ENCODE results near the gene CHD9. TPM values are rescaled to one million over a fixed set of nuclear protein-coding genes. Genes with fewer than 3 reads are reported as not detected.
A peak's percentile ranks its signal among the peaks of the same experiment; 100 is the strongest.

CHD9 gene
- total RNA-seq, 2 donors from 2014 or later, result 56.3 to 62.6 TPM

DNA sequence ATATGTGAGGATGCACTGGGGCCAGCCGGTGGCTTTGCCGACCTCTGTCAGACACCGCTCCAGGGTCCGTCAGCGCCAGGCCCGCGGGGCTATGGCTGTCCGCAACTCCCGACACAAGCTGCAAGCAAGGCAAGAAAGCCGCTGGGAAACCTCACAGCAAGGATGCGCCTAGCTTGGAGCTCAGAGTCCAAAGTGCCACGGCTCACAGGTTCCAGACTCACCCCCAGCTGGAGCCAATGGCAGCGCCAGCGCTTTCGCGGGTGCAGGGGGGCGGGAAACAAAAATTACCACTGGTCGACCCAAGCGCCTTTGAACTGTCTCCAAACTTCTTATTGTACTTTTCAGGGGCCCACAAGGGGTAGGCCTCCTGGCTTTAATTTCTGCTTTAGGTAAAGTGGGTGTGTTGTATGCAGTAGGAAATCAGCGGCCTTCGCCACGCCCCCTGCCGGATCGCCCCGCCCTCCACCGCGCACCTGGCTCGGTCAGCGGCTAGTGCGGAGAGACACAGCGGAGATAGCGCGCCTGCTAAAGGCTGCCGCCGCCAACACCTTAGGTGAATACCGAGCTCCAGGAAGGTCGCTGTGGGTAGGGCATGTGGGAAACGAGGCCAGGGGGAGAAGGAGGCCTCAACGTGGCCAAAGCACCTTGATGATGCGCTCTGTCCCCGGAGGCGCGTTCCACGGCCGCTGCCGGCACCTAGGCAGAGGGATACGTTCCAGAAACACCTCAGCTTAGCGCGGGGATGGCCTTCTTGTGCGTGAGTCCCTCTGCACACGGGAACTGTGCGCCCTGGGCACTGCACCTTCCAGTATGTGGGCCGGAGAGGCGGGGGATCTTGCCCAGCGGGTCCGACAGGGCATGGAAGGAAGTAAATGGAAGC is 318.4 kb downstream of the CHD9 start:
- Histone ChIP-seq H3K27ac (peak overlapping the region; percentile 56 to 68), H3K36me3 (no peaks in the 10 kb centered on the region), H3K4me3 (peak overlapping the region; percentile 30 to 42), H3K27me3 (replicated peaks; ENCODE audit: insufficient read depth) (no peaks in the 10 kb centered on the region), H3K4me1 (replicated peaks) (no peaks in the 10 kb centered on the region), H3K9me3 (no peaks in the 10 kb centered on the region)
- 23% methylated on average over 56 of the region's 56 CpGs for WGBS
- peak; percentile 17 for TF ChIP-seq POLR2AphosphoS5 (IDR thresholded peaks at IDR 0.05)
- TF ChIP-seq CTCF (IDR thresholded peaks at IDR 0.05), result peak in 2 of 4 experiments; percentile 25 to 35
- peak; percentile 32 for TF ChIP-seq POLR2A (IDR thresholded peaks at IDR 0.05)
- DNase-seq (ENCODE audit: low spot score), result peak; percentile 66
- intact Hi-C loops (cut with DNase I), result no loop called here

DNA sequence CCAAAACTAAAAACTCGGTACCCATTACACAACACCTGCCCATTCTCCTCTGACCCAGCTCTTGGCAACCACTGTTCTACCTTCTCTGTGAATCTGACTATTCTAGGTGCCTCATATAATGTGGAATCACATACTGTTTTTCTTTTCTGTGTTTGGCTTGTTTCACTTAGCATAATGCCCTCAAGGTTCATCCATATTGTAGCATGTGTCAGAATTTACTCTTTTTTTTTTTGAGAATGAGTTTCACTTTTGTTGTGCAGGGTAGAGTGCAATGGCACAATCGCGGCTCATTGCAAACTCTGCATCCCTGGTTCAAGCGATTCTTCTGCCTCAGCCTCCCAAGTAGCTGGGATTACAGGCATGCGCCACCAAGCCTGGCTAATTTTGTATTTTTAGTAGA is 320.0 kb downstream of the CHD9 start:
- TF ChIP-seq CTCF (IDR thresholded peaks at IDR 0.05), result no peak
- no peak for TF ChIP-seq POLR2A (IDR thresholded peaks at IDR 0.05)
- TF ChIP-seq POLR2AphosphoS5 (IDR thresholded peaks at IDR 0.05), result no peak
- H3K27ac ChIP-seq, result no peak overlapping the region
- no peaks in the 10 kb centered on the region for H3K4me1 ChIP-seq (replicated peaks)
- intact Hi-C loops (cut with DNase I), result no loop called here
- H3K4me3 ChIP-seq, result no peak overlapping the region
- WGBS, result 95% methylated on average over 5 of the region's 5 CpGs
- no peaks in the 10 kb centered on the region for H3K9me3 ChIP-seq
- DNase-seq (ENCODE audit: low spot score), result no peak
- no peaks in the 10 kb centered on the region for H3K36me3 ChIP-seq
- H3K27me3 ChIP-seq (replicated peaks; ENCODE audit: insufficient read depth), result no peaks in the 10 kb centered on the region

DNA sequence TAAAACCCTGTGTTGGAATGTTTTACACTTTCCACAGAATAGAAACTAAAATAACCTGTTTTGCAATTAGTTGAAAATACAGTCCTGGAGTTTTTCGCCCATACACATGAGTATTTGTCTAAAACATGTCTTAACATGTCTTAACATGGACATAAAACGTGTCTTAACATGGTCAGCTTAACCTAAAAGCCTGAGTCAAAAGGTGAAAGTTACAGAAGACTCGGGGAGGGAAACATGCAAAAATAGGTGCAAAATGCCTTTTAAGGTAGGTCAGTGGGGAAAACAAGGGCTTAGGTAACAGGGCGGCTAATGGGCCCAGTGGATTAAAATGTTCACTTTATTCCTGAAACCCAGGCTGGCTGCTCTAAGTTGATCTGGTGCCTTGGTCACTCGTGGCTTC is 323.3 kb downstream of the CHD9 start:
- no peak overlapping the region for H3K4me3 ChIP-seq
- WGBS, result 35% methylated on average over 5 of the region's 5 CpGs
- intact Hi-C loops (cut with DNase I), result no loop called here
- no peak for TF ChIP-seq CTCF (IDR thresholded peaks at IDR 0.05)
- TF ChIP-seq POLR2A (IDR thresholded peaks at IDR 0.05), result no peak
- TF ChIP-seq POLR2AphosphoS5 (IDR thresholded peaks at IDR 0.05), result no peak
- no peaks in the 10 kb centered on the region for H3K27me3 ChIP-seq (replicated peaks; ENCODE audit: insufficient read depth)
- H3K9me3 ChIP-seq, result no peaks in the 10 kb centered on the region
- H3K36me3 ChIP-seq, result no peaks in the 10 kb centered on the region
- DNase-seq (ENCODE audit: low spot score), result no peak
- no peak overlapping the region for H3K27ac ChIP-seq
- H3K4me1 ChIP-seq (replicated peaks), result no peaks in the 10 kb centered on the region

Small RNA genes within 50 kb of the gene (small RNA-seq; reads per million reads assigned to genes)
- gene RF01210, result 0 reads per million in 2 donors
- gene RNA5SP427, result 0 reads per million in 2 donors

Other genes starting within 250 kb of the CHD9 start
- 10 to 100 TPM in 1 of 2 donors, 1 to 10 TPM in 1; 4.3 to 26.7 TPM for gene CHD9NB, start 2.1 kb upstream of the CHD9 start, total RNA-seq

Data from prostate gland (tissue), 2 donors.